Stomach smooth muscle (tissue), 2 donors: ENCODE data around the gene TCF12.
A peak's percentile ranks its signal among the peaks of the same experiment; 100 is the strongest.

ENCODE experiments used
- H3K27ac ChIP-seq: one replicate; pipeline ENCODE4 v1.7.0; 2013; ENCODE audit warnings: mild to moderate bottlenecking, low read length, inconsistent platforms
- H3K27me3 ChIP-seq, 2 donors: one replicate each; pipeline ENCODE4 v1.7.0; 2013; ENCODE audit warnings: low read length in 2 of 2; ENCODE audit not compliant: insufficient read depth in 2 of 2, control insufficient read depth in 1 of 2
- H3K36me3 ChIP-seq, 2 donors: one replicate each; pipeline ENCODE4 v1.7.0; 2013; ENCODE audit warnings: low read length in 2 of 2; ENCODE audit not compliant: control insufficient read depth in 2 of 2, insufficient read depth in 2 of 2
- H3K4me1 ChIP-seq: one replicate; pipeline ENCODE4 v1.7.0; 2013; ENCODE audit warnings: low read length; ENCODE audit not compliant: control insufficient read depth, insufficient read depth
- H3K4me3 ChIP-seq, 2 donors: one replicate each; pipeline ENCODE4 v1.7.0; 2013; ENCODE audit warnings: low read length in 2 of 2
- H3K9ac ChIP-seq, 2 donors: one replicate each; pipeline ENCODE4 v1.7.0; 2013; ENCODE audit warnings: low read length in 2 of 2, mild to moderate bottlenecking in 1 of 2
- H3K9me3 ChIP-seq, 2 donors: one replicate each; pipeline ENCODE4 v1.7.0; 2013; ENCODE audit warnings: low read length in 2 of 2; ENCODE audit not compliant: control insufficient read depth in 2 of 2
- donor health status: healthy.
- donor health status: Pancreatic carcinoma.

Gene TCF12

GRCh38 chr15:56915888-56916287 lies 2.6 kb upstream of the TCF12 start:
- peaks cover 13% of the 10 kb centered on the region for H3K4me1 ChIP-seq
- no peaks in the 10 kb centered on the region for H3K36me3 ChIP-seq
- H3K9me3 ChIP-seq: no peaks in the 10 kb centered on the region
- H3K27ac ChIP-seq: no peak overlapping the region
- no peak overlapping the region for H3K9ac ChIP-seq
- no peaks in the 10 kb centered on the region for H3K27me3 ChIP-seq
- H3K4me3 ChIP-seq: no peak overlapping the region

DNA sequence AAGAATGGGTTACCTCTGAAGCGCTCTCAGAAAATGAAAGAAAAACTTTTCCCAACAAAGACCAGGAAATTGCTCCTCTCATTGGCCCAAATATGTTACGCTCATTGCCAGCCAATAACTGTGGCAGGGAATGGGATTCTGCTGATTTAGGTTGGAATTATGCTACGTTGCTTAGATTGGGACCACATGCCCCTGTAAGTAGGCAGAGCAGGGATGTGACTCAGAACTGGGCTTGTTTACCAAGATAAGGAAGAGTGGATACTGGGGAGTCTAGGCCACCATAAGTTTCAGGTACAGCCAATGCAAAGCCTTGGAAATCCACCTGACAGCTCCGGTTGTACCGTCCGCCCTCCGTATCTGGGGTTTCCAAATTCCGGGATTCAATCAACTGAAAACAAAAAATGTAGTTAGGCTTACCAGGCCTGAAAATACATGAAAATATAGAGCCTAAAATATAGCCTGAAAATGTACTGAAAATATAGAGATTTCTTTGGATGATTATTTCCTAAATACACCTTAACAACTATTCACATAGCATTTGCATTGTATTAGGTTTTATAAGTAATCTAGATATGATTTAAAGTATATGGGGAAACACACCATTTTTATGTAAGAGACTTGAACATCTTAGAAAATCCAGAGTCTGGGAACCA lies 1.5 kb upstream of the TCF12 start:
- H3K27ac ChIP-seq: peak overlapping the region; percentile 93
- H3K4me1 ChIP-seq: peaks cover 13% of the 10 kb centered on the region
- H3K9ac ChIP-seq: peak overlapping the region; percentile 84 to 91
- peak overlapping the region; percentile 83 to 89 for H3K4me3 ChIP-seq
- H3K27me3 ChIP-seq: no peaks in the 10 kb centered on the region
- no peaks in the 10 kb centered on the region for H3K9me3 ChIP-seq
- H3K36me3 ChIP-seq: no peaks in the 10 kb centered on the region

DNA sequence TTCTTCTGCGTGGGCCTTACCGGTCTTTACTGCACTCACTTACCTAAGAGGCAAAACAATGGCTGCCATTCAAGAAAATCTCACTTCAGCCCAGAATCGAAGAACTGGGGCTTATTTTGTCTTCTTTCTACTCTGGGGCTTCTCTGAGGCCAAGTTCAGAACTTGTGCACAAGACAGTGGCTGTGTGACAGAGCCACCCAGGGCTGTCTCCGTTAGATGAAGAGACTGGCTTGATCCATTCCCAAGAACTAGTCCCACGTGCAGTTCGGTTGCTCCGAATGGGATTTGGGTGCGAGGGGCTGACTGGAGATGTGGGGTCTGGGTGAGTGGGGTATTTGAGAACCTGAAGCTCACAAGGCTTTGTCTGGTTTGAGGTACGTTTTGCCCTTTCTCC lies 795 bp upstream of the TCF12 start:
- no peaks in the 10 kb centered on the region for H3K27me3 ChIP-seq
- H3K9ac ChIP-seq: peak overlapping the region; percentile 84 to 91
- peak overlapping the region; percentile 83 to 89 for H3K4me3 ChIP-seq
- H3K9me3 ChIP-seq: no peaks in the 10 kb centered on the region
- H3K4me1 ChIP-seq: peaks cover 13% of the 10 kb centered on the region
- no peaks in the 10 kb centered on the region for H3K36me3 ChIP-seq
- peak overlapping the region; percentile 93 for H3K27ac ChIP-seq

GRCh38 chr15:56919031-56919608 lies 676 bp downstream of the TCF12 start:
- Histone ChIP-seq H3K27ac (peak overlapping the region; percentile 93), H3K27me3 (no peaks in the 10 kb centered on the region), H3K36me3 (no peaks in the 10 kb centered on the region), H3K9ac (peak overlapping the region; percentile 84 to 91), H3K9me3 (no peaks in the 10 kb centered on the region), H3K4me3 (peak overlapping the region; percentile 83 to 89), H3K4me1 (peaks cover 13% of the 10 kb centered on the region)

- H3K36me3 ChIP-seq: no peaks in the 10 kb centered on the region
- peak overlapping the region; percentile 83 to 89 for H3K4me3 ChIP-seq
- no peaks in the 10 kb centered on the region for H3K9me3 ChIP-seq
- no peaks in the 10 kb centered on the region for H3K27me3 ChIP-seq
- peak overlapping the region; percentile 93 for H3K27ac ChIP-seq
- peaks cover 13% of the 10 kb centered on the region for H3K4me1 ChIP-seq
- H3K9ac ChIP-seq: peak overlapping the region; percentile 84 to 91
These were observed 1.3 kb downstream of the TCF12 start for GRCh38 chr15:56919609-56920366.

DNA sequence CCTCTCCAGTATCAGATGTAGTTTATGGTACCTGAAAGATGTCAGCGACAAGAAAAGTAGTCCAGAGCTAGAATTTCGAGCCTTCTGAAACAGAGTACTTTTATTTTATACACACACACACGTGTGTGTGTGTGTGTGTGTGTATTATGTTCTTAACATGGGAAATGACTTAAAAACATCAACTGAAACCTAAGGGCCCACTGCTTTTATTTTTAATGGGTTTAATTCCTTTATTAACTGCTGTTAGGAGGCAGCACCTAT lies 1.9 kb downstream of the TCF12 start:
- H3K27ac ChIP-seq: no peak overlapping the region
- H3K4me3 ChIP-seq: peak overlapping the region; percentile 83 to 89

GRCh38 chr15:56923174-56923591 lies 4.7 kb downstream of the TCF12 start:
- Histone ChIP-seq H3K4me3 (no peak overlapping the region), H3K9me3 (no peaks in the 10 kb centered on the region), H3K36me3 (no peaks in the 10 kb centered on the region), H3K9ac (no peak overlapping the region), H3K27me3 (no peaks in the 10 kb centered on the region), H3K27ac (no peak overlapping the region), H3K4me1 (peaks cover 9% of the 10 kb centered on the region)

More for the DNA sequence above, 1.9 kb downstream of the TCF12 start:
- Histone ChIP-seq H3K27me3 (no peaks in the 10 kb centered on the region), H3K36me3 (no peaks in the 10 kb centered on the region), H3K9ac (peak overlapping the region in 1 of 2 donors; percentile 91), H3K4me1 (peaks cover 13% of the 10 kb centered on the region), H3K9me3 (no peaks in the 10 kb centered on the region)

GRCh38 chr15:56927816-56928215 lies 9.4 kb downstream of the TCF12 start:
- Histone ChIP-seq H3K36me3 (no peaks in the 10 kb centered on the region), H3K27ac (no peak overlapping the region), H3K4me3 (no peak overlapping the region), H3K27me3 (no peaks in the 10 kb centered on the region), H3K4me1 (peaks cover 10% of the 10 kb centered on the region), H3K9ac (no peak overlapping the region), H3K9me3 (no peaks in the 10 kb centered on the region)

GRCh38 chr15:56929399-56929798 lies 11.0 kb downstream of the TCF12 start:
- no peaks in the 10 kb centered on the region for H3K36me3 ChIP-seq
- H3K9me3 ChIP-seq: no peaks in the 10 kb centered on the region
- H3K4me1 ChIP-seq: peaks cover 10% of the 10 kb centered on the region
- H3K27me3 ChIP-seq: no peaks in the 10 kb centered on the region
- no peak overlapping the region for H3K4me3 ChIP-seq
- no peak overlapping the region for H3K27ac ChIP-seq
- no peak overlapping the region for H3K9ac ChIP-seq

DNA sequence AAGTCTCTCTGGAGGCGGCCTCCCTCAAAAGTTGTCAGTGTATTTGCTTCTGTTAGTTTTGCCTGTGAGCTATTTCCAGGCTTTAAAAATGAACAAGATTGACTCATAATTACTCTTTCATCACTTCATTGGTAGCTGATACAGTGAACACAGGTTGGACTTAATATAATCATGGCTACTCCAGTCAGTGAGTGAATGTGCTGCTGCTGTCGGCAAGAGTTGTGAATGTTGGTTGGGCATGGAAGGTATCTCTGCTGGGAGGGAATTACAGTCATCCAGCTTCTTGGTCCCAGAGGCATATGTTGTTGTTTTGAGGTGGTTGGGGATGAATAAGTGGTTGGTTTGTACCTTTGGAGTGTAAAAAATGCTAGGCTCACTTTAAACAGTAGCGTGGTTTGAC lies 11.5 kb downstream of the TCF12 start:
- Histone ChIP-seq H3K27me3 (no peaks in the 10 kb centered on the region), H3K27ac (no peak overlapping the region), H3K9me3 (no peaks in the 10 kb centered on the region), H3K9ac (no peak overlapping the region), H3K4me1 (peaks cover 10% of the 10 kb centered on the region), H3K36me3 (no peaks in the 10 kb centered on the region), H3K4me3 (no peak overlapping the region)
